Hepatocyte (in vitro differentiated cells): ENCODE results near the gene PNKP.

Experiments
- CTCF ChIP-seq: fragments of 200-600 bp; sonication (generic); IDR thresholded peaks from 2 replicates; pipeline ENCODE4 v1.5.1; 2016; ENCODE audit warnings: antibody characterized with exemption, mild to moderate bottlenecking; ENCODE audit not compliant: poor library complexity
- EZH2 ChIP-seq: fragments of 200-600 bp; sonication (generic); IDR thresholded peaks from 2 replicates; pipeline ENCODE4 v1.6.1; 2016; ENCODE audit warnings: antibody characterized with exemption, mild to moderate bottlenecking, borderline replicate concordance
- EZH2phosphoT487 ChIP-seq: fragments of 200-600 bp; sonication (generic); IDR thresholded peaks from one replicate; pipeline ENCODE4 v1.6.1; 2018; ENCODE audit warnings: antibody characterized with exemption, mild to moderate bottlenecking, low read depth, moderate library complexity; ENCODE audit not compliant: unreplicated experiment, severe bottlenecking

- TF ChIP-seq EZH2 (no peak), CTCF (no peak), EZH2phosphoT487 (no peak)
These were observed 48.6 kb downstream of the PNKP start for GRCh38 chr19:49818649-49819370.
